Measurements from ENCODE around the gene COBL. TPM values are rescaled to one million over a fixed set of nuclear protein-coding genes. Genes with fewer than 3 reads are reported as not detected.
A peak's percentile ranks its signal among the peaks of the same experiment; 100 is the strongest.

The COBL gene
- polyA plus RNA-seq, 1 donor (not counting 4 experiments of a cell fraction or from before 2014, with no cell fraction given): 4.5 TPM

- no peaks in the 10 kb centered on the region for H3K79me2 ChIP-seq (ENCODE audit: control insufficient read depth, insufficient read depth, low read length)
- peaks cover 10% of the 10 kb centered on the region for H3K4me1 ChIP-seq (ENCODE audit: control insufficient read depth, extremely low read depth, insufficient read depth, low read length)
- dilution Hi-C loops (cut with MboI; ENCODE audit: extremely low pct_ligation_motif_present, low sequenced_read_pairs): no loop called here
- no peak overlapping the region for H3K27ac ChIP-seq (ENCODE audit: control insufficient read depth, insufficient read depth, low read length)
- FAIRE-seq (peak; percentile 32), DNase-seq (ENCODE audit: low read depth, low spot score) (no peak)
- no peak overlapping the region for H3K4me3 ChIP-seq (ENCODE audit: control insufficient read depth in 2 of 3, extremely low read depth in 1 of 3, insufficient read depth in 2 of 3, low read depth in 1 of 3, low read length in 3 of 3)
- no peak overlapping the region for H3K9ac ChIP-seq (ENCODE audit: control insufficient read depth, extremely low read depth, insufficient read depth, low read length)
- TF ChIP-seq CTCF (optimal IDR thresholded peaks at IDR 0.05 in 1 of 3, IDR thresholded peaks at IDR 0.05 in 1 of 3, conservative IDR thresholded peaks at IDR 0.05 in 1 of 3; ENCODE audit: extremely low read depth in 1 of 3, insufficient read depth in 2 of 3, low read length in 3 of 3) (no peak), EZH2 (IDR thresholded peaks at IDR 0.05; ENCODE audit: low read length) (no peak)
- no peak overlapping the region for H3K4me2 ChIP-seq (ENCODE audit: control insufficient read depth, extremely low read depth, insufficient read depth, low read depth, low read length)
- H3K27me3 ChIP-seq (ENCODE audit: control insufficient read depth, extremely low read depth, insufficient read depth, low read length): no peaks in the 10 kb centered on the region
- no peaks in the 10 kb centered on the region for H4K20me1 ChIP-seq (ENCODE audit: control insufficient read depth, extremely low read depth, insufficient read depth, low read length)
- no peaks in the 10 kb centered on the region for H3K36me3 ChIP-seq (ENCODE audit: control insufficient read depth in 2 of 2, extremely low read depth in 1 of 2, insufficient read depth in 2 of 2, low read length in 2 of 2)
- H3K9me3 ChIP-seq (ENCODE audit: control insufficient read depth, low read depth, low read length): no peaks in the 10 kb centered on the region
- no peaks in the 10 kb centered on the region for H3K9me1 ChIP-seq (ENCODE audit: control insufficient read depth, extremely low read depth, insufficient read depth, low read length)
- no peak overlapping the region for H2AFZ ChIP-seq (ENCODE audit: control insufficient read depth, low read length)
These were observed 52.8 kb downstream of the COBL start for GRCh38 chr7:51263631-51264484.

- no peaks in the 10 kb centered on the region for H3K9me1 ChIP-seq (ENCODE audit: control insufficient read depth, extremely low read depth, insufficient read depth, low read length)
- H3K36me3 ChIP-seq (ENCODE audit: control insufficient read depth in 2 of 2, extremely low read depth in 1 of 2, insufficient read depth in 2 of 2, low read length in 2 of 2): no peaks in the 10 kb centered on the region
- no peak for FAIRE-seq
- no peak overlapping the region for H2AFZ ChIP-seq (ENCODE audit: control insufficient read depth, low read length)
- H3K4me3 ChIP-seq (ENCODE audit: control insufficient read depth in 2 of 3, extremely low read depth in 1 of 3, insufficient read depth in 2 of 3, low read depth in 1 of 3, low read length in 3 of 3): no peak overlapping the region
- H3K4me1 ChIP-seq (ENCODE audit: control insufficient read depth, extremely low read depth, insufficient read depth, low read length): peaks cover 10% of the 10 kb centered on the region
- no peak for TF ChIP-seq EZH2 (IDR thresholded peaks at IDR 0.05; ENCODE audit: low read length)
- TF ChIP-seq CTCF (optimal IDR thresholded peaks at IDR 0.05 in 1 of 3, IDR thresholded peaks at IDR 0.05 in 1 of 3, conservative IDR thresholded peaks at IDR 0.05 in 1 of 3; ENCODE audit: extremely low read depth in 1 of 3, insufficient read depth in 2 of 3, low read length in 3 of 3): no peak
- dilution Hi-C loops (cut with MboI; ENCODE audit: extremely low pct_ligation_motif_present, low sequenced_read_pairs): no loop called here
- no peaks in the 10 kb centered on the region for H3K27me3 ChIP-seq (ENCODE audit: control insufficient read depth, extremely low read depth, insufficient read depth, low read length)
- no peak for DNase-seq (ENCODE audit: low read depth, low spot score)
- no peaks in the 10 kb centered on the region for H3K79me2 ChIP-seq (ENCODE audit: control insufficient read depth, insufficient read depth, low read length)
- no peaks in the 10 kb centered on the region for H4K20me1 ChIP-seq (ENCODE audit: control insufficient read depth, extremely low read depth, insufficient read depth, low read length)
- H3K27ac ChIP-seq (ENCODE audit: control insufficient read depth, insufficient read depth, low read length): no peak overlapping the region
- no peak overlapping the region for H3K4me2 ChIP-seq (ENCODE audit: control insufficient read depth, extremely low read depth, insufficient read depth, low read depth, low read length)
- H3K9me3 ChIP-seq (ENCODE audit: control insufficient read depth, low read depth, low read length): no peaks in the 10 kb centered on the region
- H3K9ac ChIP-seq (ENCODE audit: control insufficient read depth, extremely low read depth, insufficient read depth, low read length): no peak overlapping the region
These were observed 53.6 kb downstream of the COBL start for GRCh38 chr7:51262796-51263531.
